Brain microvascular endothelial cell (primary cell): ENCODE results near the gene TTC7B.

Source experiments
- DNase-seq: peaks from one replicate; pipeline ENCODE4 v3.0.0-alpha.2; 2020
- H3K27ac ChIP-seq: fragments of 250-450 bp; sonication (Bioruptor Pico); 2 replicates; pipeline ENCODE4 v1.5.1; 2020; ENCODE audit warnings: mild to moderate bottlenecking, moderate library complexity
- H3K27me3 ChIP-seq: fragments of 250-450 bp; sonication (Bioruptor Pico); replicated peaks from 2 replicates; pipeline ENCODE4 v1.5.1; 2020; ENCODE audit warnings: mild to moderate bottlenecking
- H3K36me3 ChIP-seq: fragments of 250-450 bp; sonication (Bioruptor Pico); replicated peaks from 2 replicates; pipeline ENCODE4 v1.5.1; 2020; ENCODE audit warnings: mild to moderate bottlenecking
- H3K4me3 ChIP-seq: 2 replicates; pipeline ENCODE4 v1.5.1; 2011; ENCODE audit warnings: low read depth, mild to moderate bottlenecking, control low read depth, low read length, moderate library complexity
- CTCF ChIP-seq: IDR thresholded peaks from 2 replicates; pipeline ENCODE4 v1.5.1; 2011; ENCODE audit warnings: low read depth, mild to moderate bottlenecking, moderate library complexity, low read length, control low read depth, inconsistent platforms; ENCODE audit errors: missing control alignments
- in situ Hi-C: cut with HindIII; loops from 2 replicates; pipeline ENCODE4 v1.10.0; 2017; ENCODE audit warnings: low sequenced_read_pairs, low pct_ligation_motif_present

TTC7B gene

GRCh38 chr14:90534091-90534837, 282.0 kb downstream of the TTC7B start:
- TF ChIP-seq CTCF, result no peak
- H3K27ac ChIP-seq, result no peak overlapping the region
- in situ Hi-C loops, result no loop called here
- H3K4me3 ChIP-seq, result no peak overlapping the region
- peak; percentile 32 for DNase-seq
- H3K36me3 ChIP-seq, result no peaks in the 10 kb centered on the region
- H3K27me3 ChIP-seq, result no peaks in the 10 kb centered on the region

GRCh38 chr14:90533591-90534021, 282.6 kb downstream of the TTC7B start:
- Histone ChIP-seq H3K36me3 (no peaks in the 10 kb centered on the region), H3K4me3 (no peak overlapping the region), H3K27me3 (no peaks in the 10 kb centered on the region), H3K27ac (no peak overlapping the region)
- no peak for TF ChIP-seq CTCF
- in situ Hi-C loops, result no loop called here
- DNase-seq, result no peak

GRCh38 chr14:90532826-90533525, 283.3 kb downstream of the TTC7B start:
- Histone ChIP-seq H3K27ac (no peak overlapping the region), H3K36me3 (no peaks in the 10 kb centered on the region), H3K4me3 (no peak overlapping the region), H3K27me3 (no peaks in the 10 kb centered on the region)
- in situ Hi-C loops, result no loop called here
- DNase-seq, result no peak
- TF ChIP-seq CTCF, result no peak

- TF ChIP-seq CTCF, result no peak
- no peak overlapping the region for H3K4me3 ChIP-seq
- in situ Hi-C loops, result no loop called here
Observed at GRCh38 chr14:90531497-90531896, 284.7 kb downstream of the TTC7B start.

GRCh38 chr14:90530523-90530922, 285.7 kb downstream of the TTC7B start:
- H3K4me3 ChIP-seq, result no peak overlapping the region
- no peak for DNase-seq
- no peak for TF ChIP-seq CTCF
- H3K27me3 ChIP-seq, result no peaks in the 10 kb centered on the region
- H3K36me3 ChIP-seq, result no peaks in the 10 kb centered on the region
- no peak overlapping the region for H3K27ac ChIP-seq
- in situ Hi-C loops, result no loop called here

More at GRCh38 chr14:90531497-90531896, 284.7 kb downstream of the TTC7B start:
- no peaks in the 10 kb centered on the region for H3K36me3 ChIP-seq
- no peaks in the 10 kb centered on the region for H3K27me3 ChIP-seq
- no peak for DNase-seq
- H3K27ac ChIP-seq, result no peak overlapping the region
